Fibroblast of the aortic adventitia (primary cell): ENCODE data around the gene HDHD3. TPM values are rescaled to one million over a fixed set of nuclear protein-coding genes. Genes with fewer than 3 reads are reported as not detected.
"Not testable (repeated sequence)": the region's sequence is repeated elsewhere in the genome, so short reads cannot be mapped to it uniquely, and the experiment has no call there.

ENCODE experiments used
- DNase-seq: peaks from one replicate; pipeline ENCODE4 v3.0.0-alpha.2; 2010; ENCODE audit warnings: low read depth
- H3K4me3 ChIP-seq: 2 replicates; pipeline ENCODE4 v1.5.1; 2011; ENCODE audit warnings: low read depth, mild to moderate bottlenecking, control low read depth, low read length, moderate library complexity
- CTCF ChIP-seq: IDR thresholded peaks from 2 replicates; pipeline ENCODE4 v1.5.1; 2011; ENCODE audit warnings: mild to moderate bottlenecking, low read length, control low read depth, inconsistent platforms; ENCODE audit not compliant: insufficient read depth
- total RNA-seq: library from RNA; depleted of rRNA; stranded (reverse); fragments of >200 nt; gene quantifications from 2 replicates; pipeline ENCODE4 v1.2.3, GENCODE V29; 2012; ENCODE audit warnings: low replicate concordance

Gene HDHD3
- total RNA-seq, 1 donor: 7.8 TPM

- DNase-seq: no peak
- no peak overlapping the region for H3K4me3 ChIP-seq
- TF ChIP-seq CTCF: no peak
Measured at GRCh38 chr9:113368982-113369854, 7.6 kb downstream of the HDHD3 start.

GRCh38 chr9:113368348-113368981 is 8.3 kb downstream of the HDHD3 start:
- no peak for DNase-seq
- H3K4me3 ChIP-seq: no peak overlapping the region
- TF ChIP-seq CTCF: no peak

GRCh38 chr9:113365652-113366051 is 11.1 kb downstream of the HDHD3 start:
- not testable (repeated sequence) for H3K4me3 ChIP-seq, DNase-seq

- TF ChIP-seq CTCF: no peak
- H3K4me3 ChIP-seq: no peak overlapping the region
- no peak for DNase-seq
Measured at GRCh38 chr9:113364951-113365350, 11.8 kb downstream of the HDHD3 start.

- no peak overlapping the region for H3K4me3 ChIP-seq
- TF ChIP-seq CTCF: no peak
- no peak for DNase-seq
Measured at GRCh38 chr9:113363336-113363735, 13.4 kb downstream of the HDHD3 start.

GRCh38 chr9:113361304-113362018 is 15.3 kb downstream of the HDHD3 start:
- TF ChIP-seq CTCF: no peak
- no peak overlapping the region for H3K4me3 ChIP-seq
- DNase-seq: peak; percentile 64
